ENCODE results near the gene NRG2. TPM values are rescaled to one million over a fixed set of nuclear protein-coding genes. Genes with fewer than 3 reads are reported as not detected.
A peak's percentile ranks its signal among the peaks of the same experiment; 100 is the strongest.

NRG2 gene
- total and polyA plus RNA-seq, 2 experiments from 2014 or later = 0.37 to 1.3 TPM

- TF ChIP-seq REST (IDR thresholded peaks at IDR 0.05; ENCODE audit: unreplicated experiment) = no peak
Measured at GRCh38 chr5:139984816-139985215, 58.3 kb downstream of the NRG2 start (continued).

GRCh38 chr5:139982975-139983240 is 60.2 kb downstream of the NRG2 start:
- H3K4me2 ChIP-seq = no peak overlapping the region
- TF ChIP-seq POLR2AphosphoS5 (IDR thresholded peaks at IDR 0.05; ENCODE audit: low read depth) (no peak), EZH2phosphoT487 (IDR thresholded peaks at IDR 0.05; ENCODE audit: unreplicated experiment) (no peak), REST (IDR thresholded peaks at IDR 0.05; ENCODE audit: unreplicated experiment) (no peak), JUNB (IDR thresholded peaks at IDR 0.05; ENCODE audit: unreplicated experiment) (no peak), ETS1 (IDR thresholded peaks at IDR 0.05) (no peak), NANOG (IDR thresholded peaks at IDR 0.05; ENCODE audit: borderline replicate concordance) (no peak), ZNF114 (CRISPR knock-in tag; IDR thresholded peaks at IDR 0.05) (no peak)
- TF ChIP-seq, protein P1, sequence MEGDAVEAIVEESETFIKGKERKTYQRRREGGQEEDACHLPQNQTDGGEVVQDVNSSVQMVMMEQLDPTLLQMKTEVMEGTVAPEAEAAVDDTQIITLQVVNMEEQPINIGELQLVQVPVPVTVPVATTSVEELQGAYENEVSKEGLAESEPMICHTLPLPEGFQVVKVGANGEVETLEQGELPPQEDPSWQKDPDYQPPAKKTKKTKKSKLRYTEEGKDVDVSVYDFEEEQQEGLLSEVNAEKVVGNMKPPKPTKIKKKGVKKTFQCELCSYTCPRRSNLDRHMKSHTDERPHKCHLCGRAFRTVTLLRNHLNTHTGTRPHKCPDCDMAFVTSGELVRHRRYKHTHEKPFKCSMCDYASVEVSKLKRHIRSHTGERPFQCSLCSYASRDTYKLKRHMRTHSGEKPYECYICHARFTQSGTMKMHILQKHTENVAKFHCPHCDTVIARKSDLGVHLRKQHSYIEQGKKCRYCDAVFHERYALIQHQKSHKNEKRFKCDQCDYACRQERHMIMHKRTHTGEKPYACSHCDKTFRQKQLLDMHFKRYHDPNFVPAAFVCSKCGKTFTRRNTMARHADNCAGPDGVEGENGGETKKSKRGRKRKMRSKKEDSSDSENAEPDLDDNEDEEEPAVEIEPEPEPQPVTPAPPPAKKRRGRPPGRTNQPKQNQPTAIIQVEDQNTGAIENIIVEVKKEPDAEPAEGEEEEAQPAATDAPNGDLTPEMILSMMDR (conservative IDR thresholded peaks at IDR 0.05; ENCODE audit: low read depth in 2 of 2) = no peak
- TF ChIP-seq, protein P2, sequence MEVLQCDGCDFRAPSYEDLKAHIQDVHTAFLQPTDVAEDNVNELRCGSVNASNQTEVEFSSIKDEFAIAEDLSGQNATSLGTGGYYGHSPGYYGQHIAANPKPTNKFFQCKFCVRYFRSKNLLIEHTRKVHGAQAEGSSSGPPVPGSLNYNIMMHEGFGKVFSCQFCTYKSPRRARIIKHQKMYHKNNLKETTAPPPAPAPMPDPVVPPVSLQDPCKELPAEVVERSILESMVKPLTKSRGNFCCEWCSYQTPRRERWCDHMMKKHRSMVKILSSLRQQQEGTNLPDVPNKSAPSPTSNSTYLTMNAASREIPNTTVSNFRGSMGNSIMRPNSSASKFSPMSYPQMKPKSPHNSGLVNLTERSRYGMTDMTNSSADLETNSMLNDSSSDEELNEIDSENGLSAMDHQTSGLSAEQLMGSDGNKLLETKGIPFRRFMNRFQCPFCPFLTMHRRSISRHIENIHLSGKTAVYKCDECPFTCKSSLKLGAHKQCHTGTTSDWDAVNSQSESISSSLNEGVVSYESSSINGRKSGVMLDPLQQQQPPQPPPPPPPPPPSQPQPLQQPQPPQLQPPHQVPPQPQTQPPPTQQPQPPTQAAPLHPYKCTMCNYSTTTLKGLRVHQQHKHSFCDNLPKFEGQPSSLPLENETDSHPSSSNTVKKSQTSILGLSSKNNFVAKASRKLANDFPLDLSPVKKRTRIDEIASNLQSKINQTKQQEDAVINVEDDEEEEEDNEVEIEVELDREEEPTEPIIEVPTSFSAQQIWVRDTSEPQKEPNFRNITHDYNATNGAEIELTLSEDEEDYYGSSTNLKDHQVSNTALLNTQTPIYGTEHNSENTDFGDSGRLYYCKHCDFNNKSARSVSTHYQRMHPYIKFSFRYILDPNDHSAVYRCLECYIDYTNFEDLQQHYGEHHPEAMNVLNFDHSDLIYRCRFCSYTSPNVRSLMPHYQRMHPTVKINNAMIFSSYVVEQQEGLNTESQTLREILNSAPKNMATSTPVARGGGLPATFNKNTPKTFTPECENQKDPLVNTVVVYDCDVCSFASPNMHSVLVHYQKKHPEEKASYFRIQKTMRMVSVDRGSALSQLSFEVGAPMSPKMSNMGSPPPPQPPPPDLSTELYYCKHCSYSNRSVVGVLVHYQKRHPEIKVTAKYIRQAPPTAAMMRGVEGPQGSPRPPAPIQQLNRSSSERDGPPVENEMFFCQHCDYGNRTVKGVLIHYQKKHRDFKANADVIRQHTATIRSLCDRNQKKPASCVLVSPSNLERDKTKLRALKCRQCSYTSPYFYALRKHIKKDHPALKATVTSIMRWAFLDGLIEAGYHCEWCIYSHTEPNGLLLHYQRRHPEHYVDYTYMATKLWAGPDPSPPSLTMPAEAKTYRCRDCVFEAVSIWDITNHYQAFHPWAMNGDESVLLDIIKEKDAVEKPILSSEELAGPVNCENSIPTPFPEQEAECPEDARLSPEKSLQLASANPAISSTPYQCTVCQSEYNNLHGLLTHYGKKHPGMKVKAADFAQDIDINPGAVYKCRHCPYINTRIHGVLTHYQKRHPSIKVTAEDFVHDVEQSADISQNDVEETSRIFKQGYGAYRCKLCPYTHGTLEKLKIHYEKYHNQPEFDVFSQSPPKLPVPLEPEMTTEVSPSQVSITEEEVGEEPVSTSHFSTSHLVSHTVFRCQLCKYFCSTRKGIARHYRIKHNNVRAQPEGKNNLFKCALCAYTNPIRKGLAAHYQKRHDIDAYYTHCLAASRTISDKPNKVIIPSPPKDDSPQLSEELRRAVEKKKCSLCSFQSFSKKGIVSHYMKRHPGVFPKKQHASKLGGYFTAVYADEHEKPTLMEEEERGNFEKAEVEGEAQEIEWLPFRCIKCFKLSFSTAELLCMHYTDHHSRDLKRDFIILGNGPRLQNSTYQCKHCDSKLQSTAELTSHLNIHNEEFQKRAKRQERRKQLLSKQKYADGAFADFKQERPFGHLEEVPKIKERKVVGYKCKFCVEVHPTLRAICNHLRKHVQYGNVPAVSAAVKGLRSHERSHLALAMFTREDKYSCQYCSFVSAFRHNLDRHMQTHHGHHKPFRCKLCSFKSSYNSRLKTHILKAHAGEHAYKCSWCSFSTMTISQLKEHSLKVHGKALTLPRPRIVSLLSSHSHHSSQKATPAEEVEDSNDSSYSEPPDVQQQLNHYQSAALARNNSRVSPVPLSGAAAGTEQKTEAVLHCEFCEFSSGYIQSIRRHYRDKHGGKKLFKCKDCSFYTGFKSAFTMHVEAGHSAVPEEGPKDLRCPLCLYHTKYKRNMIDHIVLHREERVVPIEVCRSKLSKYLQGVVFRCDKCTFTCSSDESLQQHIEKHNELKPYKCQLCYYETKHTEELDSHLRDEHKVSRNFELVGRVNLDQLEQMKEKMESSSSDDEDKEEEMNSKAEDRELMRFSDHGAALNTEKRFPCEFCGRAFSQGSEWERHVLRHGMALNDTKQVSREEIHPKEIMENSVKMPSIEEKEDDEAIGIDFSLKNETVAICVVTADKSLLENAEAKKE (CRISPR knock-in tag; IDR thresholded peaks at IDR 0.05) = no peak

More at GRCh38 chr5:139982975-139983240, 60.2 kb downstream of the NRG2 start:
- Histone ChIP-seq H3F3A (replicated peaks; ENCODE audit: low read depth) (no peaks in the 10 kb centered on the region), H3K9me2 (ENCODE audit: insufficient read depth) (no peaks in the 10 kb centered on the region), H3K4me1 (ENCODE audit: insufficient read depth) (peaks cover 6% of the 10 kb centered on the region; the same call in 1 of the 2 replicates), H3K36me3 (ENCODE audit: insufficient read depth) (no peaks in the 10 kb centered on the region), H3K27me3 (ENCODE audit: insufficient read depth) (no peaks in the 10 kb centered on the region), H3K27ac (ENCODE audit: low read depth) (no peak overlapping the region), H3K79me2 (replicated peaks; ENCODE audit: insufficient read depth) (no peaks in the 10 kb centered on the region), H3K4me3 (no peak overlapping the region), H4K20me1 (replicated peaks; ENCODE audit: insufficient read depth) (no peaks in the 10 kb centered on the region), H2AFZ (0 out of 2 replicates have a peak overlapping the region, but pooled peaks have one; percentile 81)
- Mint-ChIP-seq H3K9me3 (no peaks in the 10 kb centered on the region), H3K4me3 (no peak overlapping the region), H3K27ac (no peak overlapping the region), H3K27me3 (ENCODE audit: insufficient read depth, low read depth, poor library complexity) (peaks cover 6% of the 10 kb centered on the region), H3K36me3 (ENCODE audit: low read depth) (no peaks in the 10 kb centered on the region), H3K4me1 (peaks cover 12% of the 10 kb centered on the region)
- no peak for DNase-seq (ENCODE audit: low spot score)
- no peak for ATAC-seq

Data from GM23338 (cell line).